ENCODE measurements around the gene DUSP9. TPM values are rescaled to one million over a fixed set of nuclear protein-coding genes. Genes with fewer than 3 reads are reported as not detected.
"Not testable (repeated sequence)": the region's sequence is repeated elsewhere in the genome, so short reads cannot be mapped to it uniquely, and the experiment has no call there.

Gene DUSP9
- polyA plus RNA-seq, 3 donors = 0.07 to 1.0 TPM; not detected in 1

GRCh38 chrX:153665726-153666306, 18.8 kb downstream of the DUSP9 start:
- WGBS, 3 donors = 68 to 84% (median 80%) methylated on average over 8 to 9 of the region's 9 CpGs
- H3K27ac ChIP-seq (ENCODE audit: low read depth, low read length) = no peak overlapping the region

GRCh38 chrX:153667281-153667955, 20.4 kb downstream of the DUSP9 start:
- no peak overlapping the region for H3K27ac ChIP-seq (ENCODE audit: low read depth, low read length)
- 65 to 72% (median 68%) methylated on average over 9 to 11 of the region's 11 CpGs for WGBS, 3 donors

GRCh38 chrX:153667956-153668396, 21.0 kb downstream of the DUSP9 start:
- WGBS, 3 donors = 16 to 37% (median 20%) methylated on average over 14 of the region's 14 CpGs
- no peak overlapping the region for H3K27ac ChIP-seq (ENCODE audit: low read depth, low read length)

DNA sequence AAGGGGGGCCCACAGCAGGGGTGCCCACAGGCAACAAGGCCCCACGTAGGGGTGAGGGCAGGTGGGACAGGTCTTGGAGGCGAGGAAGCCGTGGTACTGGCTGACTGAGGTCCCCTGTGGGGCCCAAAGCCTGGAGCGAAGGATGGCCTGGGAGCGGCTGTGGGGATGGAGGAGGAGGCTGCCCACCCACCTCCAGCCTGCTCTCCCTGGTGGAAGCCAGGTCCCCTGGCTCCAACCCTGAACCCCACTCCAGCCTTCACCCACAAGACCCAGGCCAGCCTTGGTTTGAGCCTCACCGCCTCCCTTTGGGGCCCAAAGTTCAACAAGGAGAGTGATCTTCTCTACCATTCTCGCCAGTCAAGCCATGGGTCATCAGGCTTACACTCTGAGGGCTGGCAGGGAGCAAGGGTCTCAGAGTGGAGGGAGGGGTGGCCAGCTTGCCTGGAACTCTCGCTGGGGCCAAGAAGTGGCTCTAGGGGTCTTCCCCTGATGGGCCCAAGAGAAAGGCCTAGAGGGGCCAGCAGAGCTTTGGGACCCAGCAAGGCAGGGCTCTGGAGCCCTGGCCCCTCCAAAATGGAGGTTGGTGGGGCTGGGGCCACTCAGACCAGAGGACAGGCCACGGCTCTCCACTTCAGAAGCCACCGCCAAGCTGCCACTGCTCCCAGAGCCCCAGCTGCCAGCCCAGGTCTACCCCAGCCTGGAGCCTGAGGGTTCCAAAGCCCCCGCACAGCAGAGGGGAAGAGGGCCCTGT, 21.6 kb downstream of the DUSP9 start:
- 79 to 91% (median 86%) methylated on average over 10 to 11 of the region's 11 CpGs for WGBS, 3 donors
- no peak overlapping the region for H3K27ac ChIP-seq (ENCODE audit: low read depth, low read length)

- WGBS, 3 donors = 51 to 62% (median 57%) methylated on average over 10 to 17 of the region's 17 CpGs
- no peak overlapping the region for H3K27ac ChIP-seq (ENCODE audit: low read depth, low read length)
Observed at GRCh38 chrX:153669174-153669890, 22.3 kb downstream of the DUSP9 start.

DNA sequence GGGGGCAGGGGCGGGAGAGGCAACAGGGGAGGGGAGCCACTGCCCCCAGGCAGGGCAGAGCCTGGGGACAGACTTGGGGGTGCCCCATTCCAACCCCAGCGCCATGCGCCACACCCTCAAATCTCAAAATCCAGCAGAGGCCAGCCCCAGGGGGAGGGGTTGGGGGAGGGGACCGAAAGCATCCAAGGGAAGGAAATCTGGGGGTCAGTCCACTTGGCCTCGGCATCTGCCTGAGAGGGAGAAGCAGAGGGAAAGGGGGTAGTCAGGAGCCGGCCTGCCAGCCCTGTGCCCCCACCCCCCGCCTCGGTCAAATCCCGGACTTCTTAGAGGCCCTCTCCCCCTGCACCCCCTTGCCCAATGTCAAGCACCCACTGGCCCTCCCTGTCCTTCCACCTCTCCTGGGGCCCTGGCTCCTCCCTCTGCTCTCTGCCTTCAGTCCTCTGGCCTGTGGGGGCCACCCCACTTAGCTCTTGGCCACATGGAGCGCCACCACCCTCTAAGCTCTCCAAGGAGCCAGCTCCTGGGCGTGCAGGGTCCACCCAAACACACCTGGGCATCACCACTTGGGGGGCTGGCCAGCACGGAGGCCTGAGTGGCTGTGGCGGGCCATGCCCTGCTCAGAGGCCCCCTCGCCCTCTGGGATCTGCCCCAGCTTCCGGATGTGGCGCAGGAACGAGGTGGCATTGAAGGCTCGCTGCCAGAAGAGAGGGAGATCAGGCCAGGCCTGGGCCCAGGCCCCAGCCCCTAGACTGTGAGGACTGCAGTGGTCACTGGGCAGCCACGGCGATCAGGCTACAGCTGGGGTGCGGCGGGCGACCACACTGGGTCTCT, 23.1 kb downstream of the DUSP9 start:
- WGBS, 3 donors = 80 to 98% (median 83%) methylated on average over 8 to 23 of the region's 23 CpGs
- H3K27ac ChIP-seq (ENCODE audit: low read depth, low read length) = no peak overlapping the region

- 90 to 91% (median 91%) methylated on average over 15 to 23 of the region's 23 CpGs for WGBS, 3 donors
- no peak overlapping the region for H3K27ac ChIP-seq (ENCODE audit: low read depth, low read length)
Observed at GRCh38 chrX:153670748-153671588, 24.0 kb downstream of the DUSP9 start.

- H3K27ac ChIP-seq (ENCODE audit: low read depth, low read length) = no peak overlapping the region
- 82 to 92% (median 91%) methylated on average over 12 to 27 of the region's 27 CpGs for WGBS, 3 donors
Observed at GRCh38 chrX:153671589-153672530, 24.9 kb downstream of the DUSP9 start.

DNA sequence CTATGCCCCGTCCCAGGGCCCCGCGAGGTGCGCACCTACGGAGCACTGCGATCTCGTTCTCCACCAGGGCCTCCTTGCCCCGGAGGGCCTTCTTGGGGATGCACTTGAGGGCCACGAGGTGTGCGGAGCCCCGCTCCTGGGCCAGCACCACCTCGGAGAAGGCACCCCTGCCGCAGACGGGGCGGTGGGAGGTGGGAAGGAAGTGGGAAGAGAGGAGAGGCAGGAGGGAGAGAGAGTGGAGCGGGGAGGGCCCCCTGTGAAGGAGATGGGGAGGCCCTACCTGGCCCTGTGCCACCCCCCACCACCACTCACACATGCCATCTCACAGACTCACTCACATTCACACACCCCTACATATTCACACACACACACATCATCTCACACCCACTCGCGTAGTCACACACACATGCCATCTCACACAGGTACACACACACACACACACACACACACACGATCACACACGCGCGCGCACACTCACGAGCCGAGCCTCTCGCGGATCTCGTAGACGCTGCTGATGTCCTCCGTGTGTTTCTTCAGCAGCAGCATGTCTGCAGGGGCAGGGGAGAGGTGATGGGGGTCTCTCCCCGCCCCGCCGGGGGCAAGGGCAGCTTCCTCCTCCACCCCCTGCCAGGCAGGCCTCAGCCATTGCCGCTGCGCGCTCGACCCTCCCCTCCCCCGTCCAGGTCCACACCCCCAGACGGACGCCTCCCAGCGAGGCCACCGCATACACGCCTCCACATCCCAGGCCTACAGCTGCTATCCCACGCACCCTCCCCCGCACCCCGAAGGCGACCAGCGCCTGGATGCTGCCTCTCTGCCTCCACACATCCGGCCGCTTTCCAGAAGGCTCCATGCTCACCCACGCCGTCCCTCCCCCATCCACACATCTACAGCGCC, 25.8 kb downstream of the DUSP9 start:
- 39 to 64% (median 63%) methylated on average over 21 to 53 of the region's 53 CpGs for whole genome bisulfite sequencing, 3 donors
- H3K27ac ChIP-seq (ENCODE audit: low read depth, low read length) = no peak overlapping the region

DNA sequence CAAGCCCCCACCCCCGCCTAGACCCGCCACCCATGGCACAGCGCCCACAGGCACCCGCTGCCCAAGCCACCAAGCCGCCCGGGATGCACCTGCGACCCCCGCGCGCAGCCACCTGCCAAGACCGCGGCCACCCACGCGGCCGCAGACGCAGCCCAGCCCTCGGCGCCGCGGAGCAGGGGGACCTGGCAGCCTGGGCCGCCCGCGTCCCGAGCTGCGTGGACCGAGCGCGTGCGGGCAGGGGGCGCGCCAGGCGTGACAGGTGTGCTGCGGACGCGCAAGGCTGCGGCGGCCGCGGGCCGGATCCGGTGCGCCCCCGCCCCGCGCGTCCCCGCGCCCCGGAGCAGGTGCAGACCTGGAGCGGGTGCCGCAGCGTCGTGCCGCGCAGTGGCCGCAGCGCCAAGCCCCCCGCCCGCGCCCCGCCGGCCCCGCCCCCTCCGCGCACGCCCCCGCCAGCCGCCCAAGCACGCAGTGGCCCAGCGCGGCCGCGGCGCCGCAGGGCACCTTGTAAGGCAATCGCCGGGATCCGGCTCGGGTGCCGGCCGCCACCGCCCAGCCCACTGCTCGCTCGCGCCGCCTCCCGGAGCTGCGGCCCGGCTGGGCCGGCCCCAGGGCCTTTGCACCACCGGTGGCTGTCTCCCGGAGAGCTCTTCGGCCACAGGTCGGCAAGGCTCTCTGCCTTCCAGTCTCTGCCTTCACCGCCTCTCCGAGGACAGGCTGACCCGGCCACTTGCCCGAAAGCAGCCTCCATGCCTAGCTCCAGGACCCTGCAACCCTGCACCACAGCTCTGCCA, 26.6 kb downstream of the DUSP9 start, which contains the start of gene PNCK:
Gene PNCK, minus strand, starts transcription at position 386 of the 791 bp plus-strand sequence. CDS start 737 bp downstream, outside the sequence.
- 10 to 48% (median 46%) methylated on average over 6 to 64 of the region's 98 CpGs for WGBS, 3 donors
- no peak within 1 kb of the TSS for H3K27ac ChIP-seq (ENCODE audit: low read depth, low read length)

GRCh38 chrX:153674219-153674851, 27.3 kb downstream of the DUSP9 start:
- 63 to 81% (median 73%) methylated on average over 25 to 27 of the region's 27 CpGs for WGBS, 3 donors

DNA sequence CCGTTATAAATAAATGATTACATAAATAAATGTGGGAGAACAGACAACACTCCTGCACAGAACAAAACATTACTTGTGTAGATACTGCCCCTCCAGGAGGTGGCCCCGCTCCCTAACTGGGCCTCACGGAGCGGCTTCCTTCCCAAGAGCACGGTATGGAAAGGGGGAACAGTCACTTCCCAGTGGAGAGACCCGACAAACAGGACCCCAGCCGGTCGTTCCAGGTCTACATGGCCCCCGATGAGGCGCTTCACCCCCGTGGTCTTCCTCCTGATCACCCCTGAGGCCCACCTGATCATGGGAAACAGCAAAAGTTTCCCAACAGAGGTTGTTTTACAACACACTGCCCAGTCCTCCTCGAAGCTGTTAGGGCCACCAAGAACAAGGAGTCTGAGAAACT, 34.2 kb downstream of the DUSP9 start:
- 66 to 71% (median 67%) methylated on average over 12 of the region's 12 CpGs for WGBS, 3 donors
- no peak overlapping the region for H3K27ac ChIP-seq (ENCODE audit: low read depth, low read length)

More at GRCh38 chrX:153674219-153674851, 27.3 kb downstream of the DUSP9 start:
- H3K27ac ChIP-seq (ENCODE audit: low read depth, low read length) = no peak overlapping the region

- 93 to 99% (median 96%) methylated on average over 8 of the region's 8 CpGs for WGBS, 3 donors
Observed at GRCh38 chrX:153683486-153683885, 36.5 kb downstream of the DUSP9 start.

More at GRCh38 chrX:153683486-153683885, 36.5 kb downstream of the DUSP9 start:
- not testable (repeated sequence) for H3K27ac ChIP-seq (ENCODE audit: low read depth, low read length)

Measured in adipose tissue (tissue), 3 donors.